Kidney (tissue), 22 donors: ENCODE measurements around the gene GJD2. TPM values are rescaled to one million over a fixed set of nuclear protein-coding genes. Genes with fewer than 3 reads are reported as not detected.

Experiments
- DNase-seq, 5 donors: peaks; one replicate each; pipeline ENCODE4 v3.0.0-alpha.2; 2013 to 2020
- FAIRE-seq: peaks from 2 replicates; lab custom pipeline; 2012; peaks lifted over from hg19 to GRCh38; lab: Jason Lieb, UNC
- H3K27ac ChIP-seq, 2 donors: one replicate each; pipeline ENCODE4 v1.7.0; 2013; ENCODE audit warnings: low read depth in 2 of 2, low read length in 2 of 2, inconsistent platforms in 1 of 2
- H3K27me3 ChIP-seq: one replicate; pipeline ENCODE4 v1.7.1; 2013; ENCODE audit warnings: low read length, inconsistent platforms; ENCODE audit not compliant: control insufficient read depth, insufficient read depth
- H3K36me3 ChIP-seq, 3 donors: one replicate each; pipeline versions ENCODE4 v1.7.0 to v1.7.1; 2013; ENCODE audit warnings: low read length in 3 of 3, control low read depth in 1 of 3, inconsistent platforms in 1 of 3; ENCODE audit not compliant: insufficient read depth in 3 of 3, control insufficient read depth in 2 of 3
- H3K4me1 ChIP-seq, 3 donors: one replicate each; pipeline versions ENCODE4 v1.7.0 to v1.7.1; 2013; ENCODE audit warnings: low read length in 3 of 3, inconsistent platforms in 1 of 3, low read depth in 1 of 3; ENCODE audit not compliant: control insufficient read depth in 2 of 3, insufficient read depth in 2 of 3
- H3K4me3 ChIP-seq, 3 donors: one replicate each; pipeline versions ENCODE4 v1.7.0 to v1.8.1; 2013; ENCODE audit warnings: low read length in 3 of 3, control low read depth in 1 of 3, inconsistent platforms in 1 of 3
- H3K9ac ChIP-seq, 3 donors: one replicate each; pipeline versions ENCODE4 v1.7.0 to v1.7.1; 2013; ENCODE audit warnings: low read length in 3 of 3, control low read depth in 1 of 3, inconsistent platforms in 1 of 3
- H3K9me3 ChIP-seq, 3 donors: one replicate each; pipeline versions ENCODE4 v1.7.0 to v1.7.1; 2013; ENCODE audit warnings: low read length in 3 of 3, control low read depth in 1 of 3, inconsistent platforms in 1 of 3; ENCODE audit not compliant: control insufficient read depth in 2 of 3, insufficient read depth in 1 of 3
- CTCF ChIP-seq: IDR thresholded peaks from 3 replicates; pipeline ENCODE4 v1.5.1; 2012; ENCODE audit warnings: mild to moderate bottlenecking, moderate library complexity, borderline replicate concordance; ENCODE audit not compliant: insufficient read depth; ENCODE audit errors: extremely low read depth
- intact Hi-C: fragments of 100-400 bp; cut with DNase I; formaldehyde crosslinking; loops from one replicate; pipeline ENCODE4 v1.11.1; 2022
- long read RNA-seq, 10 donors: library from polyadenylated mRNA in 1 of 10; unstranded in 1 of 10; transcript quantifications; one replicate each; pipeline ENCODE4 v2.0.0 and lab custom pipeline, GENCODE V29; 2021 to 2026
- polyA plus RNA-seq: library from polyadenylated mRNA; stranded (reverse); fragments of 350-450 nt; fragmentation: Illumina TruSeq; extraction: RNeasy Lipid Tissue Mini Kit (QIAGEN cat#74804); gene quantifications from one replicate; pipeline ENCODE4 v1.2.3, GENCODE V29; 2014; ENCODE audit warnings: low read depth, low replicate concordance; ENCODE audit not compliant: insufficient read depth
- total RNA-seq: library from RNA; stranded (reverse); fragmentation: NEBNext Ultra II Directional; extraction: Animal tissue kit (Norgen Biotek cat#: 25700); gene quantifications from one replicate; pipeline ENCODE4 v1.2.1, GENCODE V29; 2021
- donor health status: control.
- donor health status: control.
- donor health status: control.
- donor health status: control.
- donor health status: control.
- donor health status: DM: yes; HTN: yes; CAD: no.
- donor health status: Normal renal cell carcinoma (clear cell type).

Gene GJD2
- total RNA-seq (not detected), polyA plus RNA-seq (0.26 TPM)
- long read RNA-seq, donor 1, result 0 reads
- long read RNA-seq, donor 2, result 0 reads
- long read RNA-seq, donor 3, result 0 reads
- long read RNA-seq, donor 4, result 0 reads
- long read RNA-seq, donor 5, result 0 reads
- long read RNA-seq, donor 6, result 0 reads
- long read RNA-seq, donor 7, result 0 reads
- long read RNA-seq, donor 8, result 0 reads
- long read RNA-seq, donor 9, result 0 reads
- long read RNA-seq, donor 10, result 0 reads

GRCh38 chr15:34754674-34755418 lies at the start of gene GJD2:
Gene GJD2 (minus strand): TSS chr15:34754998. CDS start chr15:34754488, 510 bp downstream.
- FAIRE-seq (no peak), DNase-seq (peak; percentile 16 to 65 (median 45))
- Histone ChIP-seq H3K9ac (no peak within 1 kb of the TSS), H3K27ac (no peak within 1 kb of the TSS), H3K4me3 (no peak within 1 kb of the TSS), H3K9me3 (no peaks in the 10 kb centered on the region), H3K27me3 (peaks cover 27% of the 10 kb centered on the region), H3K4me1 (no peaks in the 10 kb centered on the region), H3K36me3 (no peaks in the 10 kb centered on the region)
- intact Hi-C loops, result no loop called here
- TF ChIP-seq CTCF, result no peak

GRCh38 chr15:34804113-34804512 lies 49.3 kb upstream of the GJD2 start:
- FAIRE-seq (no peak), DNase-seq (no peak)
- no peak for TF ChIP-seq CTCF
- Histone ChIP-seq H3K27me3 (no peaks in the 10 kb centered on the region), H3K9ac (no peak overlapping the region), H3K4me3 (no peak overlapping the region), H3K36me3 (no peaks in the 10 kb centered on the region), H3K27ac (no peak overlapping the region), H3K9me3 (no peaks in the 10 kb centered on the region), H3K4me1 (peaks cover 0 to 2% (median 0%) of the 10 kb centered on the region in 3 donors)
- intact Hi-C loops, result no loop called here

- Histone ChIP-seq H3K27me3 (no peaks in the 10 kb centered on the region), H3K4me1 (peaks cover 0 to 2% (median 0%) of the 10 kb centered on the region in 3 donors), H3K9me3 (no peaks in the 10 kb centered on the region), H3K27ac (no peak overlapping the region), H3K36me3 (no peaks in the 10 kb centered on the region), H3K9ac (no peak overlapping the region), H3K4me3 (no peak overlapping the region)
- FAIRE-seq, result no peak
- no peak for TF ChIP-seq CTCF
- peak in 1 of 5 donors; percentile 20 for DNase-seq
- intact Hi-C loops, result no loop called here
Observed at GRCh38 chr15:34802803-34803750, 48.3 kb upstream of the GJD2 start.
